Measurements from ENCODE around the gene AP3B1.
A peak's percentile ranks its signal among the peaks of the same experiment; 100 is the strongest.
"Not testable (repeated sequence)": the region's sequence is repeated elsewhere in the genome, so short reads cannot be mapped to it uniquely, and the experiment has no call there.

Gene AP3B1

GRCh38 chr5:78237911-78238310 lies 56.6 kb downstream of the AP3B1 start:
- no peak for DNase-seq

DNA sequence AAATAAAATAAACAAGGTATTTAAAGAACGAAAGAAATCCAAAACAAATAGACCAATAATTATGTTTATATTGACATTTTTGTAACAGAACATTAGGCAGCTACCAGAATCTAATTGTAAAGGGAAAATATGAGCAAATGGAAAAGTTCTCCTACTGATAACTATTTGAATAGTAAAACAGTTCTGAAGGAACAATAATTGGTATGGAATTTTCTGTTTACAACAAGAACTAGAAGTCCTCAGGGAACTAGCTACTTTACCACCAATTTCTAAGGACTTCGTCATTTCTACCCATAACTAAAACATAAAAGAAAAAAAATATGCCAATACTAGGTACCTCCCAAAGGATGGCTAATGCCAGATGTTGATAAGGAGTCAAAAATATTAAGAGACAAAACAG lies 58.5 kb downstream of the AP3B1 start:
- no peak for DNase-seq

- no peak for DNase-seq
These were observed 59.2 kb downstream of the AP3B1 start for GRCh38 chr5:78235289-78235688.

- no peak for DNase-seq
These were observed 59.7 kb downstream of the AP3B1 start for GRCh38 chr5:78234804-78235203.

DNA sequence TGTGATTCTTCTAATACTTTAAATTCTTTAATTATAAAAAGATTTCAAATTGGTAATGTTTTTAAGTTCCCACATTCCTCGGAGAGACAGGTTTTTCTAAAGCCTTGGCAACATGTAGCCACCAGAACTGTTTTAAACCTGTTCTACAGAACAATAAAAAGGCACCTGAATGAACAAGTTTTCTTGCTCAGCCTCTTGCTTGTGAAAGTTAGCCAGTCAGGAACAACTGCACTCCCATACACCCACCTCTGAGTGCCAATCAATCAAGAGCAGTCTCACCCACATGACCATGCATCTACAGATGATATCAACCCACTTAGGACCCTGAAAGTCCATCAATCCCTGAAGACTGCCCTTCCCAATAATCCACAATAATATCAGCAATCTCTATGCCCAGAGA lies 62.3 kb downstream of the AP3B1 start:
- no peak for DNase-seq

DNA sequence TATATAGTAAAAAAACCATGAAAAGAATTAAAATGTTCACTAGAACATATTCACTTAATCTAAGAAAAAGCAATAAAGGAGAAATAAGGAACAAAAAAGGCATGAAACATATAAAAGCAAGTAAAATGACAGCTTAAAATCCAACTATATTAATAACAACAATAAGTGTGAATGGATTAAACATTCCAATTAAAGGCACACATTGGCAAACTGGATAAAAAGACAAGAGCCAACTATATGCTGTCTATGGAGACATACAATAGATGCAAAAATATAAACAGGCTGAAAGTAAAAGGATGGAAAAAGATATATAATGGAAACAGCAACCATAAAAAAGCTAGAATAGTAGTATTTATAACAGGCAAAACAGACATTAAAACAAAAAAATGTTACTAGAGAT lies 70.1 kb downstream of the AP3B1 start:
- no peak for DNase-seq

GRCh38 chr5:78221964-78222451 lies 72.5 kb downstream of the AP3B1 start:
- DNase-seq: peak in 1 of 5 donors; percentile 4

- no peak for DNase-seq
These were observed 73.0 kb downstream of the AP3B1 start for GRCh38 chr5:78221467-78221866.

DNA sequence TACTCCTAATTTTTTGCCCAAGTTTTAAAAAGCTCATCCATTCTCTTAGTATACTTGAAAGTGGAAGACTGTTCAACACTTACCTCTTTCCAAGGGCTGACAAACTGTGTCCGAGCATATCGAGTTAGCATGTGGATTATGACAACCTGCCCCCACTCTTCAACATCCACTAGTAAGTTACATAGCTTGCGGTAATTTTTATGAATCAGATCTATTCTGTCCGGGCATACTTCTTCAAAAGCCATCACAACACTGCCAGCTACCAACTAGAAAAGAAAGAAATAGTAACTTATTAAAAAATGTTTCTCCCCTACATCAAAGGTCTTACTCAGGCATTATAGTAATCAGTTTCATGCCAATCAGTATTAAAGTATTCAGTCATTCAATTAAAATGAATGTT lies 78.5 kb downstream of the AP3B1 start:
- no peak for DNase-seq

DNA sequence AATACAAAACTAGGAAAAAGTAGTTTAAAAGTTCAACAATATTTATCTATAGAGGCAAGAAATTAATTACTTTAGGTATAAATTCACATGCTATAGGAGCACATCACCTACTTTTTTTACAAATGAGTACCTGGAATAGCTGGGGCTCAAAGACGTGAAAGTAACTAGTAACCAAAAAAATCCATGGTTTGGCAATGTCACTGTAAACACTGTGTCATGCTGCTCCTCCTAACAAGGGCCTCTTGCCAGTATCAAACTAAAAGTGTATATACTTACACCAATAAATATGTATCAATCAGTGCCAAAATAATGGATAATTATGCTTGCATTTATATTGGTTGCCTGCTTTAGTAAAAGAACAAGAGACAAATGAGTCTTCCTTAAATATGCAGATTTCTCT lies 78.9 kb downstream of the AP3B1 start:
- no peak for DNase-seq

GRCh38 chr5:78213799-78214198 lies 80.7 kb downstream of the AP3B1 start:
- DNase-seq: no peak

- DNase-seq: no peak
These were observed 83.4 kb downstream of the AP3B1 start for GRCh38 chr5:78211052-78211451.

GRCh38 chr5:78204241-78204640 lies 90.3 kb downstream of the AP3B1 start:
- DNase-seq: no peak

GRCh38 chr5:78203815-78204214 lies 90.7 kb downstream of the AP3B1 start:
- no peak for DNase-seq

- DNase-seq: no peak
These were observed 104.1 kb downstream of the AP3B1 start for GRCh38 chr5:78190402-78190801.

- DNase-seq: not testable (repeated sequence)
These were observed 105.8 kb downstream of the AP3B1 start for GRCh38 chr5:78188681-78189080.

DNA sequence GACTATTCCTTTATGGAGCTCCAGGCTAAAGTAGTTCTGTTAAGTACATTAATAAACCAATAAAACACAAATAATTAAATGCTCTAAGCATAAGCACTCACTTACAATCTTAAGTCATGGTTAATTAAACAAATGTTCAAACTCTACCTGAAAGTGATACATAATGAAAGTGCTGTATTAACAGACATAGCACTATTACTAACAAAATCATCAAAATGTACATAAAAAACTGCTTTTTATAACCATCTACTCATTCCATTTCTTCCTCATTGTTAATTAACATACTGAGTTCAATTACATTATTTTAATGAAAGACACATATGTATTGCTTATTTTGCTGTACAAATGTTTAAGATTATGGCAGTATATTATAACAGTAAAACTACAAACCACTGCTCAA lies 107.3 kb downstream of the AP3B1 start:
- no peak for DNase-seq

GRCh38 chr5:78182838-78183237 lies 111.7 kb downstream of the AP3B1 start:
- peak in 1 of 5 donors; percentile 1 for DNase-seq

- DNase-seq: no peak
These were observed 116.1 kb downstream of the AP3B1 start for GRCh38 chr5:78178356-78178755.

DNA sequence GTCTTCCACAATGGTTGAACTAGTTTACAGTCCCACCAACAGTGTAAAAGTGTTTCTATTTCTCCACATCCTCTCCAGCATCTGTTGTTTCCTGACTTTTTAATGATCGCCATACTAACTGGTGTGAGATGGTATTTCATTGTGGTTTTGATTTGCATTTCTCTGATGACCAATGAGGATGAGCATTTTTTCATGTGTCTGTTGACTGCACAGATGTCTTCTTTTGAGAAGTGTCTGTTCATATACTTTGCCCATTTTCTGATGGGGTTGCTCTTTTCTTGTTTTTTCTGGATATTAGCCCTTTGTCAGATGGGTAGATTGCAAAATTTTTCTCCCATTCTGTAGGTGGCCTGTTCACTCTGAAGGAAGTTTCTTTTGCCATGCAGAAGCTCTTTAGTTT lies 124.2 kb downstream of the AP3B1 start:
- not testable (repeated sequence) for DNase-seq

- DNase-seq: peak in 1 of 5 donors; percentile 17
These were observed 132.1 kb downstream of the AP3B1 start for GRCh38 chr5:78162253-78162862.

DNA sequence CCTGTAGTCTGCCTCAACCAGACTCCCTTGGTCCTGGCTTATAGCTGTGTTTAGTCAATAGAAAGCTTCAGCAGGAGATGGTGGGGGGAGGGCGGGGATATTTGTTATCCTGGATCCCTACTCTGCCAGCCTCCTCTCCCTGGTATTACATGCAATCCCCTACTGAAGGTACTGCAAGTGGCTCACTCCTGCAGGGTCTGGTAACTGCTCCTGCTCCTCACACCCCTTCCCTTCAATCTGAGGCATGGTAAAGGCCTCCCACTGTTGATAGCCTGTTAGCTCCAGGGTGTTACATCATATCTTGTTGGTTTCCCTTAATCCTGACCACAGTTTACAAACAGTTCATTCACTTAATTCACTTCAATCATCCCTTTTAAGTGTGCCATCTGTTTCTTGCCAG lies 137.5 kb downstream of the AP3B1 start:
- DNase-seq: no peak

DNA sequence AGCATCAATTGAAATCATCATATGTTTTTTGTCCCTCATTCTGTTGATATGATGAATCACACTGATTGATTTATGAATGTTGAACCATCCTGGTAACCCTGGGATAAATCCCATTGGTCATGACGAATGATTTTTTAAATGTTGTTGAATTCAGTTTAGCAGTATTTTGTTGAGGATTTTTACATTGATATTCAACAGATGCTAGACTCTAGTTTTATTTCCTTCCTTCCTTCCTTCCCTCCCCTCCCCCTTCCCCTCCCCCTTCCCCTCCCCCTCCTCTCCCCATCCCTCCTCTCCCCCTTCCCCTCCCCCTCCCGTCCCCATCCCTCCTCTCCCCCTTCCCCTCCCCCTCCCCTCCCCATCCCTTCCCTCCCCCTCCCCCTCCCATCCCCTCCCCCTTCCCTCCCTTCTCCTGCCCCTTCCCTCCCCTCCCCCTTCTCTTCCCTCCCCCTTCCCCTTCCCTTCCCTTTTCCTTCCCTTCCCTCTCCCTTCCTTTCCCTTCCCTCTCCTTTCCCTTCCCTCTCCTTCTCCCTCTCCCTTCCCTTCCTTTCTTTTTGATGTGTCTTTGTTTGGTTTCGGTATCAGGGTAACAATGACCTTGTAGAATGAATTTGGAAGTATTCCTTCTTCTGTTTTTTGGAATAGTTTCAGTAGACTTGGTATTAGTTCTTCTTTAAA lies 142.8 kb downstream of the AP3B1 start:
- no peak for DNase-seq

DNA sequence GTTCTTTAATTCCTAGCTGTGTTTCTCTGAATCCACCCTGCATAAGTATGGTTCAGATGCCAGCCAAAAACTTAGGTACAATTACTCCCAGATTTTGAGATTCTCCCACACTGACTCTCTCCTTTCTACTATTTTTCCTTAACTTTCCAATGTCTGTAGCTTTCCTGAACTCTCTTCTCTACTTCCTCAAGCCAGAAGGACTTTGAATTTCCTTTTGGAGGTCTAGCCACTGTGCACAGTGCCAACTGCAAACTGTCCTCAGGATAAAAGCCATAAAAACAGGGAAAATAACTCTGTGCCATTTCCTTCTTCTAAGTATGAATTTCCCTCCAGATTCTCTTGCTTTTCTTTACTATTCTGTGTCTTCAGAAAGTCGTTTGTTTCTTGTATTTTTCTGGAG lies 157.2 kb downstream of the AP3B1 start:
- DNase-seq: no peak

DNA sequence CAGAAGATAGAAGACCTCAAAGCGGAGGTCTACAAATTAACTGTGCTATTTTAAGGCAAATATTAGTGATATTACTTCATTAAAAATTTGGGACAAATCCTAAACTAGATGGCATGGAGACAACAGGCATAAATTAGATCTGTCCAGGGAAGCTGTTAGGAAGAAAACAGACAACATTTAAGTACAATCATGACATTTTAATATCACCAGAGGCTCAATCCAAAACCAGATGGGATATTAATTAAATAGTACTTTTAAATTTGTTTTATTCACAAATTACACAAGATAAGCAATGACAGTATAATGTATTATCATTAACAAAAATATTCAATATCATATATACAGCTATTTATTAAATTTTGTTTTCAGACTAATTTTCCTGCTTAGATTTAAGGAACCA lies 161.1 kb downstream of the AP3B1 start:
- DNase-seq: no peak

All from T-helper 1 cell (primary cell).